ENCODE results near the gene FAM76A. TPM values are rescaled to one million over a fixed set of nuclear protein-coding genes. Genes with fewer than 3 reads are reported as not detected.
"Not testable (repeated sequence)": the region's sequence is repeated elsewhere in the genome, so short reads cannot be mapped to it uniquely, and the experiment has no call there.

Gene FAM76A
- total RNA-seq, 4 donors from 2014 or later: 17.4 to 30.0 (median 20.0) TPM

- ATAC-seq (ENCODE audit: low FRiP score) (no peak), DNase-seq (ENCODE audit: low spot score) (no peak)
- TF ChIP-seq CTCF (IDR thresholded peaks at IDR 0.05): no peak
Measured at GRCh38 chr1:27772036-27772931, 46.5 kb downstream of the FAM76A start.

GRCh38 chr1:27772932-27773825 lies 47.4 kb downstream of the FAM76A start, which contains the start of gene STX12:
TSS of gene STX12 (plus strand) at chr1:27773219. CDS start at chr1:27773308, 89 bp downstream.
- ATAC-seq (ENCODE audit: low FRiP score) (peak; percentile 99), DNase-seq (ENCODE audit: low spot score) (peak; percentile 96)
- no peak for TF ChIP-seq CTCF (IDR thresholded peaks at IDR 0.05)

GRCh38 chr1:27773826-27774445 lies 48.2 kb downstream of the FAM76A start:
- TF ChIP-seq CTCF (IDR thresholded peaks at IDR 0.05): no peak
- ATAC-seq (ENCODE audit: low FRiP score): no peak
- no peak for DNase-seq (ENCODE audit: low spot score)

- DNase-seq (ENCODE audit: low spot score) (no peak), ATAC-seq (ENCODE audit: low FRiP score) (no peak)
- TF ChIP-seq CTCF (IDR thresholded peaks at IDR 0.05): no peak
Measured at GRCh38 chr1:27774654-27775053, 48.9 kb downstream of the FAM76A start.

GRCh38 chr1:27775336-27775735 lies 49.6 kb downstream of the FAM76A start:
- not testable (repeated sequence) for ATAC-seq (ENCODE audit: low FRiP score); DNase-seq (ENCODE audit: low spot score)

GRCh38 chr1:27776276-27776675 lies 50.5 kb downstream of the FAM76A start:
- not testable (repeated sequence) for ATAC-seq (ENCODE audit: low FRiP score); DNase-seq (ENCODE audit: low spot score)

GRCh38 chr1:27778056-27778455 lies 52.3 kb downstream of the FAM76A start:
- ATAC-seq (ENCODE audit: low FRiP score): no peak
- DNase-seq (ENCODE audit: low spot score): no peak
- no peak for TF ChIP-seq CTCF (IDR thresholded peaks at IDR 0.05)

Data from omental fat pad (tissue), 4 donors.